Parathyroid adenoma (tissue), 2 donors: ENCODE data around the gene CEP55.

ENCODE experiments used
- H2AFZ ChIP-seq: fragments of 300-600 bp; sonication (generic); one replicate; pipeline ENCODE4 v1.7.0; 2017; ENCODE audit warnings: antibody characterized with exemption, mild to moderate bottlenecking
- H3K27ac ChIP-seq: fragments of 300-600 bp; sonication (generic); one replicate; pipeline ENCODE4 v1.7.0; 2017
- H3K27me3 ChIP-seq: fragments of 300-600 bp; sonication (generic); one replicate; pipeline ENCODE4 v1.7.0; 2017; ENCODE audit warnings: low read length; ENCODE audit not compliant: control insufficient read depth, insufficient read depth
- H3K36me3 ChIP-seq: fragments of 300-600 bp; sonication (generic); one replicate; pipeline ENCODE4 v1.7.0; 2017; ENCODE audit warnings: low read length; ENCODE audit not compliant: control insufficient read depth, insufficient read depth
- H3K4me1 ChIP-seq: fragments of 300-600 bp; sonication (generic); one replicate; pipeline ENCODE4 v1.7.0; 2017; ENCODE audit warnings: control low read depth
- H3K4me2 ChIP-seq: fragments of 300-600 bp; sonication (generic); one replicate; pipeline ENCODE4 v1.7.0; 2017; ENCODE audit warnings: low read length
- H3K4me3 ChIP-seq: fragments of 300-600 bp; sonication (generic); one replicate; pipeline ENCODE4 v1.7.0; 2017; ENCODE audit warnings: low read depth, low read length
- H3K79me2 ChIP-seq: fragments of 300-600 bp; sonication (generic); one replicate; pipeline ENCODE4 v1.7.0; 2017; ENCODE audit warnings: control low read depth
- H3K9ac ChIP-seq: fragments of 300-600 bp; sonication (generic); one replicate; pipeline ENCODE4 v1.7.0; 2017; ENCODE audit warnings: mild to moderate bottlenecking
- H3K9me3 ChIP-seq: fragments of 300-600 bp; sonication (generic); one replicate; pipeline ENCODE4 v1.7.0; 2017; ENCODE audit warnings: low read length; ENCODE audit not compliant: control insufficient read depth
- TF ChIP-seq, protein P1 (sequence below): fragments of 300-600 bp; sonication (generic); IDR thresholded peaks from one replicate; pipeline ENCODE4 v1.7.0; 2017; ENCODE audit warnings: antibody characterized with exemption, mild to moderate bottlenecking
- donor health status: primary hyperparathyroidism.

Gene CEP55

GRCh38 chr10:93491602-93492121 is 4.8 kb upstream of the CEP55 start:
- Histone ChIP-seq H3K4me3 (no peak overlapping the region), H3K27me3 (no peaks in the 10 kb centered on the region)

GRCh38 chr10:93493162-93493561 is 3.2 kb upstream of the CEP55 start:
- Histone ChIP-seq H3K36me3 (no peaks in the 10 kb centered on the region), H2AFZ (no peak overlapping the region), H3K4me3 (no peak overlapping the region), H3K9ac (no peak overlapping the region), H3K27me3 (no peaks in the 10 kb centered on the region), H3K4me2 (no peak overlapping the region), H3K9me3 (no peaks in the 10 kb centered on the region), H3K27ac (no peak overlapping the region), H3K79me2 (no peaks in the 10 kb centered on the region), H3K4me1 (peaks cover 2% of the 10 kb centered on the region)
- TF ChIP-seq, protein P1, sequence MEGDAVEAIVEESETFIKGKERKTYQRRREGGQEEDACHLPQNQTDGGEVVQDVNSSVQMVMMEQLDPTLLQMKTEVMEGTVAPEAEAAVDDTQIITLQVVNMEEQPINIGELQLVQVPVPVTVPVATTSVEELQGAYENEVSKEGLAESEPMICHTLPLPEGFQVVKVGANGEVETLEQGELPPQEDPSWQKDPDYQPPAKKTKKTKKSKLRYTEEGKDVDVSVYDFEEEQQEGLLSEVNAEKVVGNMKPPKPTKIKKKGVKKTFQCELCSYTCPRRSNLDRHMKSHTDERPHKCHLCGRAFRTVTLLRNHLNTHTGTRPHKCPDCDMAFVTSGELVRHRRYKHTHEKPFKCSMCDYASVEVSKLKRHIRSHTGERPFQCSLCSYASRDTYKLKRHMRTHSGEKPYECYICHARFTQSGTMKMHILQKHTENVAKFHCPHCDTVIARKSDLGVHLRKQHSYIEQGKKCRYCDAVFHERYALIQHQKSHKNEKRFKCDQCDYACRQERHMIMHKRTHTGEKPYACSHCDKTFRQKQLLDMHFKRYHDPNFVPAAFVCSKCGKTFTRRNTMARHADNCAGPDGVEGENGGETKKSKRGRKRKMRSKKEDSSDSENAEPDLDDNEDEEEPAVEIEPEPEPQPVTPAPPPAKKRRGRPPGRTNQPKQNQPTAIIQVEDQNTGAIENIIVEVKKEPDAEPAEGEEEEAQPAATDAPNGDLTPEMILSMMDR = no peak

More at GRCh38 chr10:93491602-93492121, 4.8 kb upstream of the CEP55 start:
- Histone ChIP-seq H2AFZ (no peak overlapping the region), H3K27ac (no peak overlapping the region), H3K36me3 (no peaks in the 10 kb centered on the region), H3K4me2 (no peak overlapping the region), H3K9me3 (no peaks in the 10 kb centered on the region), H3K9ac (no peak overlapping the region), H3K79me2 (no peaks in the 10 kb centered on the region), H3K4me1 (peaks cover 2% of the 10 kb centered on the region)
- TF ChIP-seq, protein P1 = no peak

DNA sequence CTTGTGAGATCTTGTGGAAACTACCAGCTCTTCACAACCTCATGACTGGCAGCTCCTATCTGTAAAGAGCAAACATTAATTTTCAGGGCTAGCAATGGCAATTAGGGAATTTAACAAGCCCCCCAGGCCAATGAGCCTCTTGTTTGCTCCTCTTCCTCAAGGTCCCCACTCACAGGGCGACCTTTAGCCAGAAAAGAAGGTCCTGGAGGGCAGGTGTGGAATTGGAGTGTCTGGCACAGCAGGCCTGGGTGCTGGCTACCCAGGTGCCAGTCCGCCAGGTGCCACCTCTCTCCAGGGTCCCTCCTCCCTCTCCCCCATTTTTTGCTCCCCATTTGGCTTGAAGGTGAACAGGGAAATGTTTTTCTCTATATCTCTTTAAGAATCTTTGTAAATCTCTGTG is 1.9 kb upstream of the CEP55 start:
- no peak overlapping the region for H2AFZ ChIP-seq
- no peaks in the 10 kb centered on the region for H3K27me3 ChIP-seq
- no peak overlapping the region for H3K9ac ChIP-seq
- H3K4me3 ChIP-seq = no peak overlapping the region
- H3K9me3 ChIP-seq = no peaks in the 10 kb centered on the region
- TF ChIP-seq, protein P1 = no peak
- no peak overlapping the region for H3K27ac ChIP-seq
- H3K4me2 ChIP-seq = no peak overlapping the region
- no peaks in the 10 kb centered on the region for H3K79me2 ChIP-seq
- H3K36me3 ChIP-seq = no peaks in the 10 kb centered on the region
- H3K4me1 ChIP-seq = peaks cover 2% of the 10 kb centered on the region

- Histone ChIP-seq H2AFZ (peak overlapping the region; percentile 84), H3K79me2 (no peaks in the 10 kb centered on the region), H3K27ac (no peak overlapping the region), H3K9me3 (no peaks in the 10 kb centered on the region), H3K9ac (no peak overlapping the region), H3K4me3 (peak overlapping the region; percentile 59), H3K4me1 (peaks cover 2% of the 10 kb centered on the region), H3K27me3 (no peaks in the 10 kb centered on the region), H3K4me2 (peak overlapping the region; percentile 72), H3K36me3 (no peaks in the 10 kb centered on the region)
- TF ChIP-seq, protein P1 = no peak
Measured at GRCh38 chr10:93495654-93496321, 624 bp upstream of the CEP55 start.

DNA sequence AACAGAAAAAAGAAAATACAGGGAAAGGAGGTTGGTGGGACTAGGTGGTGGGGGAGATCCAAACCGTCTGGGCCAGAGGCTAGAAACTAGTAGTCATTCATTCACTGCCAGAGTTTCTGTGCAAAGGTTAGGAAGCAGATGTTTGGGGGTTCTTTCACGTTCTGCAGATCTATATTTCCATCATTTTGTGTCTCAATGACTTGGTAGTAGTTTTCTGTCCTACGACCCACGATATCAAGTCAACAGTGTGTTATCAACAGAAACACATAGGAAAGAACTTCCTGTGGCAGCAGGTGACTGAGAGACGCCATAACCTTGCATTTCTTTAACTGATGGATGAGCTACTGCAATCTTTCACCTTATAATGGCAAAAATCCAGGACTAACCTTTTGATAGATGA is 1.8 kb downstream of the CEP55 start:
- H3K4me1 ChIP-seq = peaks cover 2% of the 10 kb centered on the region
- H3K4me2 ChIP-seq = no peak overlapping the region
- no peaks in the 10 kb centered on the region for H3K9me3 ChIP-seq
- no peak overlapping the region for H2AFZ ChIP-seq
- H3K79me2 ChIP-seq = no peaks in the 10 kb centered on the region
- H3K27me3 ChIP-seq = no peaks in the 10 kb centered on the region
- no peak overlapping the region for H3K4me3 ChIP-seq
- H3K9ac ChIP-seq = no peak overlapping the region
- H3K27ac ChIP-seq = no peak overlapping the region
- H3K36me3 ChIP-seq = no peaks in the 10 kb centered on the region
- TF ChIP-seq, protein P1 = no peak
